Panc1 (cell line): Measurements from ENCODE around the gene ZHX3. TPM values are rescaled to one million over a fixed set of nuclear protein-coding genes. Genes with fewer than 3 reads are reported as not detected.

Source experiments
- ATAC-seq: fragments of 200-7000 bp; cut with Tn5 transposase; 2 replicates; pipeline ENCODE4 v1.9.1; 2020; ENCODE audit warnings: mild to moderate bottlenecking, moderate library complexity
- BruUV-seq: library from RNA; stranded (reverse); fragments of 400-500 nt; replicated peaks from 2 replicates; lab custom pipeline; 2021; lab: Mats Ljungman, UMichigan
- CTCF ChIA-PET: fragments of 300-600 bp; sonication (Branson Sonifier 250); formaldehyde crosslinking; loops from one replicate; lab custom pipeline; 2022; ENCODE audit warnings: antibody characterized with exemption; lab: Charles Lee
- POLR2A ChIA-PET: fragments of 300-600 bp; sonication (Branson Sonifier 250); formaldehyde crosslinking; loops from one replicate; lab custom pipeline; 2022; ENCODE audit warnings: antibody characterized with exemption; lab: Charles Lee
- DNase-seq: peaks from one replicate; pipeline ENCODE4 v3.0.0-alpha.2; 2010; ENCODE audit warnings: low read depth, low spot score
- H3K27ac ChIP-seq: 2 replicates; pipeline ENCODE4 v1.5.1; 2011; ENCODE audit warnings: mild to moderate bottlenecking, low read length, inconsistent platforms
- H3K27me3 ChIP-seq: fragments of 200-500 bp; sonication (Bioruptor generic); 2 replicates; pipeline ENCODE4 v1.6.0; 2014; ENCODE audit warnings: low read length, inconsistent platforms; ENCODE audit not compliant: control insufficient read depth, insufficient read depth
- H3K36me3 ChIP-seq: fragments of 200-500 bp; sonication (Bioruptor generic); 2 replicates; pipeline ENCODE4 v1.5.1; 2014; ENCODE audit warnings: inconsistent platforms, mild to moderate bottlenecking, low read length, moderate library complexity; ENCODE audit not compliant: control insufficient read depth, insufficient read depth
- H3K4me1 ChIP-seq: 2 replicates; pipeline ENCODE4 v1.5.1; 2011; ENCODE audit warnings: inconsistent platforms, mild to moderate bottlenecking, low read length, moderate library complexity; ENCODE audit not compliant: control insufficient read depth, insufficient read depth
- H3K4me3 ChIP-seq, 2 experiments: 2 replicates each; pipeline ENCODE4 v1.5.1; 2011 to 2012; ENCODE audit warnings: low read depth in 2 of 2, low read length in 2 of 2, mild to moderate bottlenecking in 2 of 2, inconsistent platforms in 1 of 2, moderate library complexity in 1 of 2
- H3K9me3 ChIP-seq: fragments of 200-500 bp; sonication (Bioruptor generic); 2 replicates; pipeline ENCODE4 v1.5.1; 2014; ENCODE audit warnings: low read depth, mild to moderate bottlenecking, inconsistent platforms, low read length, moderate library complexity; ENCODE audit not compliant: control insufficient read depth, insufficient read depth
- POLR2AphosphoS5 ChIP-seq: IDR thresholded peaks from 2 replicates; pipeline ENCODE4 v1.6.1; 2012; ENCODE audit warnings: mild to moderate bottlenecking, low read depth, low read length, moderate library complexity
- REST ChIP-seq, 2 experiments: IDR thresholded peaks; 2 replicates each; pipeline ENCODE4 v1.6.1; 2011 to 2012; ENCODE audit warnings: low read depth in 2 of 2, control low read depth in 1 of 2, low read length in 1 of 2, mild to moderate bottlenecking in 1 of 2, moderate library complexity in 1 of 2; ENCODE audit not compliant: insufficient read depth in 1 of 2
- SIN3A ChIP-seq: IDR thresholded peaks from 2 replicates; pipeline ENCODE4 v1.6.1; 2012; ENCODE audit warnings: low read depth, mild to moderate bottlenecking, low read length, moderate library complexity, borderline replicate concordance; ENCODE audit not compliant: insufficient read depth
- TCF7L2 ChIP-seq: IDR thresholded peaks from 2 replicates; pipeline ENCODE4 v1.6.1; 2011; ENCODE audit warnings: mild to moderate bottlenecking, low read depth, low read length, inconsistent platforms
- in situ Hi-C: cut with HindIII; loops from 2 replicates; pipeline ENCODE4 v1.10.0; 2016; ENCODE audit warnings: low sequenced_read_pairs, low pct_unique_long_range_greater_than_20kb
- intact Hi-C: fragments of 100-400 bp; cut with micrococcal nuclease; formaldehyde crosslinking; loops from one replicate; pipeline ENCODE4 v1.10.0; 2022; ENCODE audit not compliant: unreplicated experiment
- total RNA-seq: library from RNA; stranded (reverse); gene quantifications from one replicate; pipeline ENCODE4 v1.2.1, GENCODE V29; 2021; ENCODE audit not compliant: unreplicated experiment
- TF ChIP-seq, protein P1 (sequence below): fragments of 450-650 bp; IDR thresholded peaks from 2 replicates; pipeline ENCODE4 v1.5.1; 2017; ENCODE audit warnings: mild to moderate bottlenecking

Gene ZHX3
- total RNA-seq, 1 experiment from 2014 or later: 19.8 TPM

DNA sequence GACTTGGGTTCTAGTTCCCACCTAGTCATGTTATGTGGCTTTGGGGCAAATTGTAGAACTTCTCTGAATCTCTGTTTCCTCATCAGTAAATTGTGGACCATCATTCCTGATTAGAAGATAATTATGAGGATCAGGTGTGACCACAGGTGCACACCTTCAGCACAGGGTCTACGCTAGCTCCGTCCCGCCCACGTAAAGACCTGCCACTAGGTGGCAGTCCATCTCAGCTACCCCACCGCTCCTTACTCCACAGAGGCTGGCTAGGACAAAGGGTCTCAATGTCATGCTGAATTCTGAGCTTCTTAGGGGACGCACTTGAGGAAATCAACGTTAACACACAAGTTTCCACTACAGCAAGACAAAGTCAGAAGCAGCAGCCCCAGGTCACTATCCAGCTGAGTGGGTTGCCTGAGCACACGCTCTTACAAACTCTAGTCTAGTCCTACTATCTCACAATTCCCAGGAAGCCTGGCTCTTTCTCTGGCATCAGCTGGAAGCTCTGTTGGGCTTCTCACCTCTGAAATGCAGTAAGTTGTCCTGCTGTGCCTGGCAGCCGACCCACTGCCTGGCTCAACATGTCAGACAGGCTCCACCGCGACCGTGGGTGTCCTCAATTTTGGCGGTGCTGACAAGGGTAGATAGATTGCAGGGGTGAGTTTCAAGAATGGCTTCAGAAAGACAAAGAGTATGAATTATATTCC, 182.2 kb downstream of the ZHX3 start:
- POLR2A ChIA-PET: no interaction called here
- CTCF ChIA-PET: interaction anchor here (0.7 to 1.4 kb wide), 4 partner anchors 9 to 205 kb away, joined by 3 to 40 read pairs (median 4); partner anchors contain the start of gene LPIN3
- no TSS peak for BruUV-seq
- peak; percentile 47 for ATAC-seq
- no peaks in the 10 kb centered on the region for H3K27me3 ChIP-seq
- H3K36me3 ChIP-seq: no peaks in the 10 kb centered on the region
- in situ Hi-C loops: no loop called here
- intact Hi-C loops: loop anchor here (2.0 kb wide), 1 partner anchor 205 kb away; the partner anchor contains the start of gene LPIN3
- TF ChIP-seq, protein P1, sequence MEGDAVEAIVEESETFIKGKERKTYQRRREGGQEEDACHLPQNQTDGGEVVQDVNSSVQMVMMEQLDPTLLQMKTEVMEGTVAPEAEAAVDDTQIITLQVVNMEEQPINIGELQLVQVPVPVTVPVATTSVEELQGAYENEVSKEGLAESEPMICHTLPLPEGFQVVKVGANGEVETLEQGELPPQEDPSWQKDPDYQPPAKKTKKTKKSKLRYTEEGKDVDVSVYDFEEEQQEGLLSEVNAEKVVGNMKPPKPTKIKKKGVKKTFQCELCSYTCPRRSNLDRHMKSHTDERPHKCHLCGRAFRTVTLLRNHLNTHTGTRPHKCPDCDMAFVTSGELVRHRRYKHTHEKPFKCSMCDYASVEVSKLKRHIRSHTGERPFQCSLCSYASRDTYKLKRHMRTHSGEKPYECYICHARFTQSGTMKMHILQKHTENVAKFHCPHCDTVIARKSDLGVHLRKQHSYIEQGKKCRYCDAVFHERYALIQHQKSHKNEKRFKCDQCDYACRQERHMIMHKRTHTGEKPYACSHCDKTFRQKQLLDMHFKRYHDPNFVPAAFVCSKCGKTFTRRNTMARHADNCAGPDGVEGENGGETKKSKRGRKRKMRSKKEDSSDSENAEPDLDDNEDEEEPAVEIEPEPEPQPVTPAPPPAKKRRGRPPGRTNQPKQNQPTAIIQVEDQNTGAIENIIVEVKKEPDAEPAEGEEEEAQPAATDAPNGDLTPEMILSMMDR: peak; percentile 94
- TF ChIP-seq REST (IDR thresholded peaks at IDR 0.05; ENCODE audit: insufficient read depth in 1 of 2, low read depth in 2 of 2, low read length in 1 of 2) (no peak), SIN3A (no peak)
- no peak for DNase-seq
- H3K27ac ChIP-seq: no peak overlapping the region
- no peaks in the 10 kb centered on the region for H3K9me3 ChIP-seq
- H3K4me3 ChIP-seq: no peak overlapping the region
- peaks cover 10% of the 10 kb centered on the region; the same call in 1 of the 2 replicates for H3K4me1 ChIP-seq

GRCh38 chr20:41134362-41135186, 183.0 kb downstream of the ZHX3 start:
- no peak for ATAC-seq
- in situ Hi-C loops (no loop called here), intact Hi-C loops (loop anchor here (2.0 kb wide), 1 partner anchor 206 kb away; the partner anchor contains the start of gene LPIN3)
- BruUV-seq: no TSS peak
- Histone ChIP-seq H3K4me3 (no peak overlapping the region), H3K9me3 (no peaks in the 10 kb centered on the region), H3K27me3 (no peaks in the 10 kb centered on the region), H3K27ac (no peak overlapping the region), H3K4me1 (peaks cover 8% of the 10 kb centered on the region; the same call in 1 of the 2 replicates), H3K36me3 (no peaks in the 10 kb centered on the region)
- TF ChIP-seq, protein P1: no peak
- TF ChIP-seq POLR2AphosphoS5 (no peak), SIN3A (no peak), TCF7L2 (no peak), REST (IDR thresholded peaks at IDR 0.05; ENCODE audit: insufficient read depth in 1 of 2, low read depth in 2 of 2, low read length in 1 of 2) (no peak)
- DNase-seq: no peak
- ChIA-PET CTCF (interaction anchor here (0.7 to 1.4 kb wide), 5 partner anchors 10 to 206 kb away, joined by 3 to 40 read pairs (median 5); partner anchors contain the start of gene LPIN3), POLR2A (no interaction called here)
